Psoas muscle (tissue), 8 donors: Measurements from ENCODE around the gene CCDC197. TPM values are rescaled to one million over a fixed set of nuclear protein-coding genes. Genes with fewer than 3 reads are reported as not detected.
A peak's percentile ranks its signal among the peaks of the same experiment; 100 is the strongest.

ENCODE experiments used
- ATAC-seq, 4 donors: fragments of 200-7000 bp; cut with Tn5 transposase; one replicate each; pipeline ENCODE4 v1.9.1; 2020; ENCODE audit warnings: moderate library complexity in 3 of 4, mild to moderate bottlenecking in 2 of 4
- DNase-seq, 2 donors: peaks; one replicate each; pipeline ENCODE4 v3.0.0-alpha.2; 2020
- H3K27ac ChIP-seq: fragments of 200-600 bp; one replicate; pipeline ENCODE4 v1.8.0; 2022
- H3K27me3 ChIP-seq, 3 donors: fragments of 200-600 bp in 1 of 3; one replicate each; pipeline versions ENCODE4 v1.6.1 to v1.8.0; 2013 to 2022; ENCODE audit warnings: low read length in 2 of 3, mild to moderate bottlenecking in 2 of 3, moderate library complexity in 1 of 3; ENCODE audit not compliant: insufficient read depth in 3 of 3
- H3K36me3 ChIP-seq, 2 donors: fragments of 200-600 bp in 1 of 2; one replicate each; pipeline versions ENCODE4 v1.6.1 to v1.8.0; 2013 to 2022; ENCODE audit warnings: low read depth in 1 of 2, mild to moderate bottlenecking in 1 of 2, moderate library complexity in 1 of 2; ENCODE audit not compliant: insufficient read depth in 1 of 2
- H3K4me1 ChIP-seq: fragments of 200-600 bp; one replicate; pipeline ENCODE4 v1.8.0; 2022
- H3K4me3 ChIP-seq: fragments of 200-600 bp; one replicate; pipeline ENCODE4 v1.8.0; 2022; ENCODE audit warnings: mild to moderate bottlenecking
- H3K9me3 ChIP-seq: fragments of 200-600 bp; one replicate; pipeline ENCODE4 v1.8.0; 2022
- CTCF ChIP-seq: fragments of 200-600 bp; IDR thresholded peaks from one replicate; pipeline ENCODE4 v1.8.0; 2022; ENCODE audit warnings: antibody characterized with exemption
- WGBS, 3 donors: extraction: QIAGEN DNeasy Blood & Tissue Kit; methylation state at CpG; one replicate each; pipeline versions ENCODE4 v1.1.6 to v1.1.7; 2013; 5-methylcytosine and 5-hydroxymethylcytosine counted together
- intact Hi-C, 2 donors: fragments of 100-400 bp; cut with DNase I; formaldehyde crosslinking; loops; one replicate each; pipeline versions ENCODE4 v1.11.0 to v1.14.2; 2022
- polyA plus RNA-seq, 3 donors: library from polyadenylated mRNA; stranded (reverse); fragments of 200-250 nt; gene quantifications; one replicate each; pipeline ENCODE4 v1.2.3, GENCODE V29; 2013
- total RNA-seq, 4 donors: library from RNA; stranded (reverse); fragmentation: NEBNext Ultra II Directional in 2 of 4; extraction: Animal tissue kit (Norgen Biotek cat#: 25700) in 2 of 4; gene quantifications; one replicate each; pipeline versions ENCODE4 v1.2.1 to v1.2.4, GENCODE V29; 2021 to 2023
- donor health status: healthy with polysubstance abuse.
- donor health status: DM: no; HTN: no; CAD: no; lungs with moderate emphysema.
- donor health status: Bipolar disorder and iron deficiency.
- donor health status: healthy.
- donor health status: DM: yes; HTN: yes; CAD: no.
- donor health status: DM: no; HTN: no; CAD: no.
- donor health status: DM: no; HTN: no; CAD: no.
- donor health status: DM: yes; HTN: yes; CAD: no.

Gene CCDC197
- total and polyA plus RNA-seq, 7 donors: 0.04 to 3.9 (median 0.71) TPM

- H3K27ac ChIP-seq: peak overlapping the region; percentile 98
- peak in 1 of 4 donors; percentile 7 for ATAC-seq
- 38 to 69% (median 39%) methylated on average over 3 of the region's 3 CpGs for WGBS, 3 donors
Observed at GRCh38 chr14:93987815-93988476, 9.2 kb upstream of the CCDC197 start.

GRCh38 chr14:93989939-93990338, 7.2 kb upstream of the CCDC197 start:
- 75 to 81% (median 78%) methylated on average over 4 of the region's 4 CpGs for WGBS, 3 donors
- ATAC-seq (no peak), DNase-seq (peak in 1 of 2 donors; percentile 15)
- intact Hi-C loops: no loop called here
- Histone ChIP-seq H3K4me3 (no peak overlapping the region), H3K4me1 (peaks cover 27% of the 10 kb centered on the region), H3K36me3 (no peaks in the 10 kb centered on the region), H3K9me3 (no peaks in the 10 kb centered on the region), H3K27me3 (no peaks in the 10 kb centered on the region), H3K27ac (peak overlapping the region; percentile 93)
- TF ChIP-seq CTCF: no peak

More at GRCh38 chr14:93987815-93988476, 9.2 kb upstream of the CCDC197 start:
- intact Hi-C loops: no loop called here
- Histone ChIP-seq H3K27me3 (no peaks in the 10 kb centered on the region), H3K4me3 (peak overlapping the region; percentile 63), H3K4me1 (peaks cover 32% of the 10 kb centered on the region), H3K36me3 (no peaks in the 10 kb centered on the region), H3K9me3 (no peaks in the 10 kb centered on the region)
- no peak for TF ChIP-seq CTCF
- DNase-seq: peak in 1 of 2 donors; percentile 49

- 84 to 92% (median 85%) methylated on average over 10 of the region's 10 CpGs for WGBS, 3 donors
- peaks cover 35% of the 10 kb centered on the region for H3K4me1 ChIP-seq
- no peak for TF ChIP-seq CTCF
- no peak for DNase-seq
- no peak for ATAC-seq
- H3K9me3 ChIP-seq: no peaks in the 10 kb centered on the region
- H3K27ac ChIP-seq: peak overlapping the region; percentile 93
- H3K36me3 ChIP-seq: no peaks in the 10 kb centered on the region
- no peaks in the 10 kb centered on the region for H3K27me3 ChIP-seq
- no peak overlapping the region for H3K4me3 ChIP-seq
- intact Hi-C loops: no loop called here
Observed at GRCh38 chr14:93991212-93991611, 5.9 kb upstream of the CCDC197 start.

GRCh38 chr14:93991649-93992048, 5.5 kb upstream of the CCDC197 start:
- H3K27me3 ChIP-seq: no peaks in the 10 kb centered on the region
- no peak for TF ChIP-seq CTCF

GRCh38 chr14:93993382-93993781, 3.7 kb upstream of the CCDC197 start:
- Histone ChIP-seq H3K27ac (peak overlapping the region; percentile 93), H3K4me1 (peaks cover 52% of the 10 kb centered on the region), H3K4me3 (no peak overlapping the region), H3K36me3 (no peaks in the 10 kb centered on the region), H3K9me3 (no peaks in the 10 kb centered on the region), H3K27me3 (no peaks in the 10 kb centered on the region)
- TF ChIP-seq CTCF: no peak
- intact Hi-C loops: no loop called here
- DNase-seq (peak in 1 of 2 donors; percentile 44), ATAC-seq (no peak)
- 83 to 90% (median 85%) methylated on average over 6 of the region's 6 CpGs for WGBS, 3 donors

More at GRCh38 chr14:93991649-93992048, 5.5 kb upstream of the CCDC197 start:
- no peaks in the 10 kb centered on the region for H3K36me3 ChIP-seq
- intact Hi-C loops: no loop called here
- DNase-seq: peak in 1 of 2 donors; percentile 41
- H3K27ac ChIP-seq: peak overlapping the region; percentile 93
- H3K4me1 ChIP-seq: peaks cover 38% of the 10 kb centered on the region
- no peaks in the 10 kb centered on the region for H3K9me3 ChIP-seq
- no peak for ATAC-seq
- H3K4me3 ChIP-seq: no peak overlapping the region
- 80 to 89% (median 85%) methylated on average over 4 of the region's 4 CpGs for WGBS, 3 donors
